ENCODE measurements around the gene SPG11. TPM values are rescaled to one million over a fixed set of nuclear protein-coding genes. Genes with fewer than 3 reads are reported as not detected.

The SPG11 gene
- total RNA-seq, 1 donor from 2014 or later = 161 TPM

DNA sequence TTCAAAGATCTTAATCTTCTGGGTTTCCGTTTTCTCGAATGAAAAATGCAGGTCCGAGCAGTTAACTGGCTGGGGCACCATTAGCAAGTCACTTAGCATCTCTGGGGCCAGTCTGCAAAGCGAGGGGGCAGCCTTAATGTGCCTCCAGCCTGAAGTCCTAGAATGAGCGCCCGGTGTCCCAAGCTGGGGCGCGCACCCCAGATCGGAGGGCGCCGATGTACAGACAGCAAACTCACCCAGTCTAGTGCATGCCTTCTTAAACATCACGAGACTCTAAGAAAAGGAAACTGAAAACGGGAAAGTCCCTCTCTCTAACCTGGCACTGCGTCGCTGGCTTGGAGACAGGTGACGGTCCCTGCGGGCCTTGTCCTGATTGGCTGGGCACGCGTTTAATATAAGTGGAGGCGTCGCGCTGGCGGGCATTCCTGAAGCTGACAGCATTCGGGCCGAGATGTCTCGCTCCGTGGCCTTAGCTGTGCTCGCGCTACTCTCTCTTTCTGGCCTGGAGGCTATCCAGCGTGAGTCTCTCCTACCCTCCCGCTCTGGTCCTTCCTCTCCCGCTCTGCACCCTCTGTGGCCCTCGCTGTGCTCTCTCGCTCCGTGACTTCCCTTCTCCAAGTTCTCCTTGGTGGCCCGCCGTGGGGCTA is 47.8 kb upstream of the SPG11 start, which contains the start of the genes B2M and PATL2:
Gene B2M, plus strand, starts transcription at position 422 of the 647 bp plus-strand sequence. Its CDS starts 30 bp downstream, at position 452.
Gene PATL2, minus strand, starts transcription at position 228 of the 647 bp plus-strand sequence. CDS start 34,833 bp downstream, outside the sequence.
- CTCF ChIA-PET = interaction anchor here (0.6 to 16.4 kb wide), 13 partner anchors 8 to 424 kb away, joined by 3 to 239 read pairs (median 7); partner anchors contain the start of genes SPG11 and TRIM69
- H3K36me3 Mint-ChIP-seq (ENCODE audit: low read depth) = peaks cover 66% of the 10 kb centered on the region

GRCh38 chr15:44710236-44711095 is 47.0 kb upstream of the SPG11 start:
- ChIA-PET CTCF (interaction anchor here (0.6 to 16.4 kb wide), 13 partner anchors 9 to 423 kb away, joined by 3 to 239 read pairs (median 7); partner anchors contain the start of genes SPG11 and TRIM69), POLR2A (interaction anchor here (0.6 to 24.4 kb wide), 29 partner anchors 12 to 934 kb away, joined by 3 to 2387 read pairs (median 7); partner anchors contain the start of genes EIF3J, ELL3, SPG11 and TRIM69)
- ATAC-seq (ENCODE audit: low read depth) (peak; percentile 29), DNase-seq (peak; percentile 50)
- H3K9me3 Mint-ChIP-seq = no peaks in the 10 kb centered on the region
- intact Hi-C loops (cut with micrococcal nuclease) = loop anchor here (1.0 to 5.0 kb wide), 7 partner anchors 18 to 327 kb away; partner anchors contain the start of genes CTDSPL2, EIF3J and SPG11
- H3K4me1 Mint-ChIP-seq = peaks cover 42% of the 10 kb centered on the region
- no peaks in the 10 kb centered on the region for H3K27me3 Mint-ChIP-seq
- H3K4me3 Mint-ChIP-seq = peak overlapping the region; percentile 99
- H3K27ac Mint-ChIP-seq = peak overlapping the region; percentile 100
- peaks cover 61% of the 10 kb centered on the region for H3K36me3 Mint-ChIP-seq (ENCODE audit: low read depth)
- no peak for TF ChIP-seq CTCF (IDR thresholded peaks at IDR 0.05)

More for the DNA sequence above, 47.8 kb upstream of the SPG11 start, which contains the start of the genes B2M and PATL2:
- Mint-ChIP-seq H3K27me3 (no peaks in the 10 kb centered on the region), H3K27ac (peak within 1 kb of the TSS; percentile 100), H3K4me3 (peak within 1 kb of the TSS; percentile 99), H3K9me3 (no peaks in the 10 kb centered on the region), H3K4me1 (peaks cover 49% of the 10 kb centered on the region)
- POLR2A ChIA-PET = interaction anchor here (0.6 to 24.4 kb wide), 34 partner anchors 13 to 935 kb away, joined by 3 to 2387 read pairs (median 5); partner anchors contain the start of genes EIF3J, ELL3, GOLM2 and SPG11
- TF ChIP-seq CTCF (IDR thresholded peaks at IDR 0.05) = no peak
- peak; percentile 74 for ATAC-seq (ENCODE audit: low read depth)
- intact Hi-C loops (cut with micrococcal nuclease) = loop anchor here (1.0 to 5.0 kb wide), 5 partner anchors 17 to 326 kb away; partner anchors contain the start of genes CTDSPL2 and EIF3J
- peak; percentile 92 for DNase-seq

DNA sequence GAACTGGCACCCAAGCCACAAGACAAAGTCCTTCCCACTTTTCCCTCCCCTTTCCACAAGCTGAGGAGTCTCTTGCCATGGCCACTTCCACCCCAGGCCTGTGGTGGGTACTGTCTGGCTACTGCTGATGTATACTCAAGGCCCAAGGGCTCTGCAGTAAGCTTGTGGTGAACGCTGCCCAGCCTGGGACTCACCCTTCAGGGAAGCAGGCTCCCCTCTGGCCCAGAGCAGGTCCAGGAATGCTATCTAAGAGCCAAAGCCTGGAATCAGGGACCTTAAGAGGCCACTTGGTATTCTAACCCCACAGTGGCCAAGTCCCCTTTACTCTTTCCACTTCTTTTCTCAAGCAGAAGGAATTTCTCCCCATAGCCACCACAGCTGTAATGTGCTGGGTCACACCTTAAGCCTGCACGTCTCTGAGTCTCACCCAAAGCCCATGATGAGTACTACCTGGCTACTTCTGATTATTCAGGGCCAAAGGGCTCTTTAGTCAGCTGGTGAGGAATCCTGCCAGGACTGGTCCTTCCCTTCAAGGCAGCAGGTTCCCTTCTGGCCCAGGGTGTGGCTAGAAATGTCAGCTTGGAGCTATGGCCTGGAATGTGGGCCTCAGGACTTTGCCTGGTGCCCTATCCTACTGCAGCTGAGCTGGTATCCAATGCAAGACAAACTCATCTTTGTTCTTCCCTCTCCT is 43.6 kb upstream of the SPG11 start:
- no peak for DNase-seq
- ChIA-PET POLR2A (interaction anchor here (19.2 to 24.4 kb wide), 2 partner anchors 22 to 43 kb away, joined by 1048 to 2387 read pairs; partner anchors contain the start of genes SPG11 and TRIM69), CTCF (interaction anchor here (1.0 to 3.1 kb wide), 2 partner anchors 16 to 30 kb away, joined by 3 to 9 read pairs; partner anchors contain the start of gene TRIM69)
- TF ChIP-seq CTCF (IDR thresholded peaks at IDR 0.05) = no peak
- intact Hi-C loops (cut with micrococcal nuclease) = no loop called here
- Mint-ChIP-seq H3K27me3 (no peaks in the 10 kb centered on the region), H3K36me3 (ENCODE audit: low read depth) (peaks cover 34% of the 10 kb centered on the region), H3K4me3 (no peak overlapping the region), H3K27ac (no peak overlapping the region), H3K9me3 (no peaks in the 10 kb centered on the region), H3K4me1 (peaks cover 22% of the 10 kb centered on the region)
- no peak for ATAC-seq (ENCODE audit: low read depth)

DNA sequence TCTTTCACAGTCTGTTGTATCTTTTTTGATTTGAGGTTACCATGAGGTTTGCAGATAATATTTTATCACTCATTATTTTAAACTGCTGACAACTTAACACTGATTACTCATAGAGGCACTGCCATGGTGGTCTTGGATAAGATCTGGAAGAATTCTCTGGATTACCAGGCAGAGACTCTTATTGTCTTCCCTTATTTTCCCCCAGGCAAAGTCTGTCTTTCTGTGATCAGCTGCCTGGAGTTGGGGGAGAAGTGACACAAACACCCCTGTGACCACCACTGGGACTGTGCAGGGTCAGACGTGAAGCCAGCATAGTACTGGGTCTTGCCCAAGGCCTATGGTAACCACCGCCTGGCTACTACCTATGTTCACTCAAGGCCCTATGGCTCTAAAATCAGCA is 42.9 kb upstream of the SPG11 start:
- DNase-seq (no peak), ATAC-seq (ENCODE audit: low read depth) (no peak)
- no peak overlapping the region for H3K4me3 Mint-ChIP-seq
- no peaks in the 10 kb centered on the region for H3K27me3 Mint-ChIP-seq
- H3K4me1 Mint-ChIP-seq = peaks cover 27% of the 10 kb centered on the region
- TF ChIP-seq CTCF (IDR thresholded peaks at IDR 0.05) = no peak
- ChIA-PET CTCF (interaction anchor here (1.0 to 3.1 kb wide), 2 partner anchors 31 to 40 kb away, joined by 3 to 9 read pairs; partner anchors contain the start of gene TRIM69), POLR2A (interaction anchor here (19.2 to 24.4 kb wide), 2 partner anchors 22 to 43 kb away, joined by 1048 to 2387 read pairs; partner anchors contain the start of genes SPG11 and TRIM69)
- H3K9me3 Mint-ChIP-seq = no peaks in the 10 kb centered on the region
- H3K36me3 Mint-ChIP-seq (ENCODE audit: low read depth) = peaks cover 27% of the 10 kb centered on the region
- intact Hi-C loops (cut with micrococcal nuclease) = no loop called here
- no peak overlapping the region for H3K27ac Mint-ChIP-seq
